Kidney epithelial cell (primary cell): ENCODE measurements around the gene SYPL2. TPM values are rescaled to one million over a fixed set of nuclear protein-coding genes. Genes with fewer than 3 reads are reported as not detected.

ENCODE experiments used
- DNase-seq: peaks from one replicate; pipeline ENCODE4 v3.0.0-alpha.2; 2010; ENCODE audit warnings: low read depth
- H3K27me3 ChIP-seq: 2 replicates; pipeline ENCODE4 v1.6.0; 2011; ENCODE audit warnings: low read length; ENCODE audit not compliant: control insufficient read depth, insufficient read depth
- H3K36me3 ChIP-seq: 2 replicates; pipeline ENCODE4 v1.5.1; 2011; ENCODE audit warnings: low read length; ENCODE audit not compliant: control insufficient read depth, insufficient read depth
- H3K4me3 ChIP-seq: 2 replicates; pipeline ENCODE4 v1.5.1; 2011; ENCODE audit warnings: low read depth, mild to moderate bottlenecking, control low read depth, low read length
- total RNA-seq: library from RNA; depleted of rRNA; stranded (reverse); fragments of >200 nt; gene quantifications from 2 replicates; pipeline ENCODE4 v1.2.3, GENCODE V29; 2015
- TF ChIP-seq, protein P1 (sequence below): IDR thresholded peaks from 2 replicates; pipeline ENCODE4 v1.5.1; 2011; ENCODE audit warnings: mild to moderate bottlenecking, moderate library complexity, low read length, control low read depth, inconsistent platforms; ENCODE audit not compliant: insufficient read depth, poor library complexity, severe bottlenecking

SYPL2 gene
- total RNA-seq, 1 donor from 2014 or later: 1.2 TPM

DNA sequence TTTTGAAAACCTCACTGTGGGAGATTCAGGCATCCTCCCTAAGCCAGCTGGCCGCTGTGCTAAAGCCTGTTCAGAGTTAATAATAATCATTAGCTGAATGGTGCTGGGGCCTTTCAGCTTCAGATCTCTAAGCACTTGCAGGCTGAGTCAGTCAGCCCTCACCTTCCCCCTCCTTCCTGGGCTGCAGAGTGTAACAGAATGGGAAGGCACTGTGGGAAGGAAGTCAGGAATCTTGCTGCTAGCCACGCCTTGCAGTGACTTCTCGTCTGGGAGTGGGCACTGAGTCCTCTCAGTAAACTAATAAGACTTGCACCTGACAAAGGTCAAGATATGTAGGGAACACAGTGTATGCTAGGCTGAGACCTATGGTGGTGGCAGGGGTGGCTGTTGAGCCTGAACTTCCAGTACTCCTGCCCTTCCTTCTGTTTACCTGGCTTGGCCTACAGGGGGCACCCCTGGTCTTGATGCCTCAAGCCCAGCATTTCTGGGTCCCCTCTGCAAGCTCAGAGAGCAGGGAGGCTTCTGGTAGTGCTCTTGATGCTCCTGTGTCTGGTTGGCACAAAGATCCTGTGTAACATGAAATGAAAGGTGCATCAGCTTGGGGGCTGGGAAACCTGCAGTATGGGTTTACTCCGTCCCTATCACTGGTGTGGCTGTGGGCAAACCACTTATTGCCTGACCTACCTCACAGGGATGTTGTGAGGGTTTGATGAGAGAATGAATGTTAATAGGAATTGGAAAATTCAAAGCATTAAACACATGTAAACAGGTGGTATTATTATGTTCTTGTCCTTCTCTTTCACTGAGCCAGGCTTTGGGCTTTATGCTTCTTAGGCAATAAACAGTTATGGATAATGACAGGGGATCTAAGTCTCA lies 33.6 kb downstream of the SYPL2 start:
- DNase-seq: peak; percentile 74
- Histone ChIP-seq H3K36me3 (peaks cover 2% of the 10 kb centered on the region), H3K4me3 (no peak overlapping the region), H3K27me3 (no peaks in the 10 kb centered on the region)
- TF ChIP-seq, protein P1, sequence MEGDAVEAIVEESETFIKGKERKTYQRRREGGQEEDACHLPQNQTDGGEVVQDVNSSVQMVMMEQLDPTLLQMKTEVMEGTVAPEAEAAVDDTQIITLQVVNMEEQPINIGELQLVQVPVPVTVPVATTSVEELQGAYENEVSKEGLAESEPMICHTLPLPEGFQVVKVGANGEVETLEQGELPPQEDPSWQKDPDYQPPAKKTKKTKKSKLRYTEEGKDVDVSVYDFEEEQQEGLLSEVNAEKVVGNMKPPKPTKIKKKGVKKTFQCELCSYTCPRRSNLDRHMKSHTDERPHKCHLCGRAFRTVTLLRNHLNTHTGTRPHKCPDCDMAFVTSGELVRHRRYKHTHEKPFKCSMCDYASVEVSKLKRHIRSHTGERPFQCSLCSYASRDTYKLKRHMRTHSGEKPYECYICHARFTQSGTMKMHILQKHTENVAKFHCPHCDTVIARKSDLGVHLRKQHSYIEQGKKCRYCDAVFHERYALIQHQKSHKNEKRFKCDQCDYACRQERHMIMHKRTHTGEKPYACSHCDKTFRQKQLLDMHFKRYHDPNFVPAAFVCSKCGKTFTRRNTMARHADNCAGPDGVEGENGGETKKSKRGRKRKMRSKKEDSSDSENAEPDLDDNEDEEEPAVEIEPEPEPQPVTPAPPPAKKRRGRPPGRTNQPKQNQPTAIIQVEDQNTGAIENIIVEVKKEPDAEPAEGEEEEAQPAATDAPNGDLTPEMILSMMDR: peak; percentile 68

- no peak for DNase-seq
- TF ChIP-seq, protein P1: no peak
- Histone ChIP-seq H3K36me3 (no peaks in the 10 kb centered on the region), H3K27me3 (no peaks in the 10 kb centered on the region), H3K4me3 (no peak overlapping the region)
Measured at GRCh38 chr1:109500941-109501381, 34.6 kb downstream of the SYPL2 start.

GRCh38 chr1:109501644-109502363 lies 35.5 kb downstream of the SYPL2 start:
- H3K36me3 ChIP-seq: no peaks in the 10 kb centered on the region
- H3K4me3 ChIP-seq: no peak overlapping the region
- no peaks in the 10 kb centered on the region for H3K27me3 ChIP-seq
- DNase-seq: no peak
- TF ChIP-seq, protein P1: no peak

- no peak overlapping the region for H3K4me3 ChIP-seq
- TF ChIP-seq, protein P1: no peak
- H3K36me3 ChIP-seq: no peaks in the 10 kb centered on the region
- no peak for DNase-seq
- H3K27me3 ChIP-seq: no peaks in the 10 kb centered on the region
Measured at GRCh38 chr1:109502364-109502851, 36.1 kb downstream of the SYPL2 start.

- no peak overlapping the region for H3K4me3 ChIP-seq
- DNase-seq: no peak
- H3K27me3 ChIP-seq: no peaks in the 10 kb centered on the region
- no peaks in the 10 kb centered on the region for H3K36me3 ChIP-seq
- TF ChIP-seq, protein P1: no peak
Measured at GRCh38 chr1:109503935-109504334, 37.6 kb downstream of the SYPL2 start.
